Measurements from ENCODE around the gene EZH2.

The EZH2 gene

GRCh38 chr7:148804343-148805235, 79.5 kb downstream of the EZH2 start:
- no peak for DNase-seq (ENCODE audit: low read depth)

DNA sequence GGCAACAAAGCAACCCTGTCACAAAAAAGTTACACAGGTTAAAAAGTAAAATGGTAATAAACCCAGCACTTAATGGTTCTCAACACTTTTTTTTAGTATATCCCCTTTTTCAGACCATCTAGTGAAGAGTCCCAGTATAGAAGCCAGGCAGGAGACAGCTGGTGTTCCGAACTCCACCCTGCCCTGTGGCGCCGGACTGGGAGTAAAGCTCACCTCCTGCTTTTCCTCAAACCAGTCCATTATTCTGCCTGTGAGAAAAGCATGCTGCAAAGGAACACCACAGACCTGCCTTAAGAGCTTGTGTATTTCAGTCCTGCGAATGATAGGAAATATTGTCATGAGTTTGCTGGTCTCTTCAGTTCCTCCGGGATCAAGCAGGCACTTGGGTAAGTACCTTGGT, 81.0 kb downstream of the EZH2 start:
- DNase-seq (ENCODE audit: low read depth) = no peak

DNA sequence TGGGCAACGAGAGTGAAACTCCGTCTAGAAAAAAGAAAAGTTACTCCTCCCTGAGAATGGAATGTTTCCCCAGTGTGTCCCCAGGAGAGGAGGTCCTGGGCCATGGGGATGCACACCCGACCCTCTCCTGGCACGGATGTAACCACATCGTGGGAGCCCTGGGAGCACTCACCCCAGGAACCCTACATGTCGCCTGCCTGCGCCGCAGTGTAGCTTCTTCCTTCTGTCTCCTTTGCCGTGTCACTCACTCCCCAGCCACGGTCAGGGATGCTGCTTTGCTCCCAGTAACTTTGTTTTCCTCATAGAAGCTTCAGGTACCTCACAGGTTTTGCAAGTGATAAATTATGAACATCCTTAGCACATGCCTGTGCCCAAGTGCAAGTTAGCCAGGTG, 82.0 kb downstream of the EZH2 start:
- DNase-seq (ENCODE audit: low read depth) = no peak

- DNase-seq (ENCODE audit: low read depth) = no peak
Observed at GRCh38 chr7:148800677-148801076, 83.4 kb downstream of the EZH2 start.

- DNase-seq (ENCODE audit: low read depth) = no peak
Observed at GRCh38 chr7:148799893-148800555, 84.1 kb downstream of the EZH2 start.

GRCh38 chr7:148796841-148797240, 87.2 kb downstream of the EZH2 start:
- no peak for DNase-seq (ENCODE audit: low read depth)

GRCh38 chr7:148794476-148794875, 89.6 kb downstream of the EZH2 start:
- DNase-seq (ENCODE audit: low read depth) = no peak

- DNase-seq (ENCODE audit: low read depth) = no peak
Observed at GRCh38 chr7:148793590-148793989, 90.5 kb downstream of the EZH2 start.

GRCh38 chr7:148791546-148791945, 92.5 kb downstream of the EZH2 start:
- DNase-seq (ENCODE audit: low read depth) = no peak

DNA sequence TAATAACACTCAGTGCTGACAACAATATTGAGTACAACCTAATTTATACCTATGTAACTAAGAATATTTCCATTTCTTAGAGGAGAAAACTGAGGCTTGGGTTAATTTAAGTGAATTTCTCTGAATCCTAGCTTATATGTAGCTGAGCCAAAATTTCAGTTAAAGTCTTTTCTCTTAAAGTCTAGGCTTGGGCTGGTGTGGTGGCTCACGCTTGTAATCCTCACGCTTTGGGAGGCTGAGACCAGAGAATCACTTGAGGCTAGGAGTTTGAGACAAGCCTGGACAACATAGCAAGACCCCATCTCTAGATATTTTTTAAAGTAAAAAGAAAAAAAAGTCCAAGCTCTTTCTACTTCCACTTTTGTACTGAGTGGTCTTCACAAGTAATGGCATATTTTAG, 93.2 kb downstream of the EZH2 start:
- no peak for DNase-seq (ENCODE audit: low read depth)

GRCh38 chr7:148790131-148790726, 93.9 kb downstream of the EZH2 start:
- DNase-seq (ENCODE audit: low read depth) = no peak

DNA sequence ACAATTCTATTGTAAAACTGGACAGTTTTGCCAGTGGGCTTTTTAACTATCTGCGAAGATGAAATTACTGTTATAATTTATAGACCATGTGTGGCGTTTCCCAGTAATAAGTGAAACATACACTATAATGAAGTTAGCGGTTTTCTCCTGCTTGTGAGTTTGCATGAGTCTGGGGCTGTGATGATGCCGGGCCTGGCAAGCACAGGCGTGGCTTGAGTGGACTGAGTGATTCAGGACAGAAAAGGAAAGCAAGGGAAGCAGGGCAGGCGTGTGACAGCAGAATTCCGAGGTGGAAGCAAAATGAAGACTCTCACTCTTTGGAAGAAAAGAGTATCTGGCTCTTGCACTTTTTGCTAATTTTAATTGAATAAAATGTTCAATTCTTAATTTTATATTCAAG, 94.9 kb downstream of the EZH2 start:
- no peak for DNase-seq (ENCODE audit: low read depth)

GRCh38 chr7:148787571-148788295, 96.4 kb downstream of the EZH2 start:
- DNase-seq (ENCODE audit: low read depth) = no peak

DNA sequence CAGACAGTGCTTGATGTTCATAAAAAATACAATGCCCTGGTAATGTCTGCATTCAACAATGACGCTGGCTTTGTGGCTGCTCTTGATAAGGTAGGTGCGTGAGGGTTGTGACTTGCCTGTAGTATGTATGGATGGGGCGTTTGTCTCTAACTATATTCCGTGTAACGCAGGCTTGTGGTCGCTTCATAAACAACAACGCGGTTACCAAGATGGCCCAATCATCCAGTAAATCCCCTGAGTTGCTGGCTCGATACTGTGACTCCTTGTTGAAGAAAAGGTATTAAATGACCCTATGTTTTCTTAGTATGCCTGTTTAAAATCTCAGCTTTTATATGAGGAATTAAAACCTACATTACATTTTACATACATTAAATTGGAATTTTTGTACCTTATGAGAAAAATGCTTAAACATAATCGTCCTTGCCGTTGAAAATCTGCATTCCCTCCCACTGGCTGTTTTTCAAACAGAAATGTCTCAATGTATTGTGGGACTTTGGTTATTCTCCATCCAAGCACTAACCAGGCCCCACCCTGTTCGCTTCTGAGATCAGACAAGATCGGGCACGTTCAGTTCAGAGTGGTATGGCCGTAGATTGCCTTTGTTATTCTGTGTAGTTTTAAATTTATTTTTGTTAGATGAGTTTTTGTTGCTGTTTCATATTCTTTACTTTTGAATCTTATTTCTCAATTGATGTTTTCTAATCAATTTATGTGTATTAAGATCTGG, 100.1 kb downstream of the EZH2 start:
- no peak for DNase-seq (ENCODE audit: low read depth)

GRCh38 chr7:148782757-148783456, 101.2 kb downstream of the EZH2 start:
- DNase-seq (ENCODE audit: low read depth) = no peak

GRCh38 chr7:148774471-148774870, 109.6 kb downstream of the EZH2 start:
- DNase-seq (ENCODE audit: low read depth) = no peak

DNA sequence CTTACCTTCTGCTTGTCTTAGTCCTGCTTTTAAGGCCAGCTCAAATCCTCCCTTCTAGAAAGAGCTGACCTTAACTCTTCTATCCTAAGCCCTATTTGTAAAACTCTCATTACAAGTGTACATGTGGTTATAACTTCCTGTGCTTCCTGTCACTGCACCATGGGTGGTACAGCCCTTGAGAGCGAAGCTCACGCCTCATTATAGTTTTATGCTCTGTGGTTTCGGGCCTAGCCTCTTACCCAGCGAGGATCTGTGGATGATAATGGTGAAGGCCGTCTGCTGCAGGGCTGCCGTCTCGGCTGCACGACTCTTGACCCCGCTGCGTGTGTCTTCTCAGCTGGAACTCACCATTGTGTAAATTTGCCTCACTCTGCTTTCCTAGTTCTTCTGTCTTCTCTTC, 110.8 kb downstream of the EZH2 start:
- DNase-seq (ENCODE audit: low read depth) = no peak

- DNase-seq (ENCODE audit: low read depth) = no peak
Observed at GRCh38 chr7:148772297-148773089, 111.6 kb downstream of the EZH2 start.

DNA sequence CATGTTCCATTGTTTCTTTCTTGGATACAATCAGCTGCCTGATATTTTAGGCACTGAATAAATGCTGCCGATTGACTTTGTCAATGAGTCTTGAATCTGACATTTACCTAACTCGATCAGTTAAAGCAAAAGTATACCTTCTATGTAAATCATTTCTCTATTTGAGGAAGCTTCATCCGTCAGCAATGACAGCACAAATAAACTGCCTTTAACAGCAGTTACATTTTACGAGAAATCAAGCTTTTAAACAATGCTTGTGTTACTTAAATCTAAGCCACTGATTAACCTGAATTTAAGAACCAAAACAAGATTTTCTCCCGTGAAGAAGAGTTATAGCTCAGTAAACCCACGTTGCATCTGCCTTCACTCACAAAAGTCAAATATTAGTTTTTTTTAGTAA, 114.1 kb downstream of the EZH2 start:
- no peak for DNase-seq (ENCODE audit: low read depth)

GRCh38 chr7:148763622-148764021, 120.5 kb downstream of the EZH2 start:
- no peak for DNase-seq (ENCODE audit: low read depth)

Data from stimulated activated CD8-positive, alpha-beta memory T cell treated with anti-CD3 and anti-CD28 coated beads, Interleukin-15, amount 100 ng/mL, for 24 hours (primary cell).